Activated CD8-positive, alpha-beta memory T cell treated with anti-CD3 and anti-CD28 coated beads, Interleukin-2, amount 10 ng/mL, durations not matched to agents 7 days and 5 days (primary cell): Measurements from ENCODE around the gene GPR21. TPM values are rescaled to one million over a fixed set of nuclear protein-coding genes. Genes with fewer than 3 reads are reported as not detected.

Source experiments
- ATAC-seq: fragments of 150-1000 bp; cut with Tn5 transposase; one replicate; pipeline ENCODE4 v1.10.0; 2021; ENCODE audit warnings: moderate library complexity
- CTCF ChIA-PET: fragments of 350-600 bp; sonication (Branson Sonifier 250); formaldehyde crosslinking; loops from one replicate; lab custom pipeline; 2021; ENCODE audit warnings: antibody characterized with exemption; lab: Charles Lee
- DNase-seq: peaks from one replicate; pipeline ENCODE4 v3.0.0-alpha.2; 2020
- H3K27ac Mint-ChIP-seq: one replicate; pipeline ENCODE4 v1.8.0; 2021; ENCODE audit warnings: mild to moderate bottlenecking, mixed read lengths
- H3K27me3 Mint-ChIP-seq: one replicate; pipeline ENCODE4 v1.8.0; 2021; ENCODE audit warnings: mixed read lengths
- H3K36me3 Mint-ChIP-seq: one replicate; pipeline ENCODE4 v1.8.0; 2021; ENCODE audit warnings: mild to moderate bottlenecking, mixed read lengths
- H3K4me1 Mint-ChIP-seq: one replicate; pipeline ENCODE4 v1.8.0; 2021; ENCODE audit warnings: mixed read lengths
- H3K4me3 Mint-ChIP-seq: one replicate; pipeline ENCODE4 v1.8.0; 2021; ENCODE audit warnings: mild to moderate bottlenecking, moderate library complexity, mixed read lengths
- H3K9me3 Mint-ChIP-seq: one replicate; pipeline ENCODE4 v1.8.0; 2022; ENCODE audit warnings: low read depth, mixed read lengths
- total RNA-seq, 2 experiments: library from RNA; stranded (reverse); gene quantifications; one replicate each; pipeline ENCODE4 v1.2.3, GENCODE V29; 2021

The GPR21 gene
- total RNA-seq, 2 experiments from 2014 or later = 0.37 to 1.2 TPM

DNA sequence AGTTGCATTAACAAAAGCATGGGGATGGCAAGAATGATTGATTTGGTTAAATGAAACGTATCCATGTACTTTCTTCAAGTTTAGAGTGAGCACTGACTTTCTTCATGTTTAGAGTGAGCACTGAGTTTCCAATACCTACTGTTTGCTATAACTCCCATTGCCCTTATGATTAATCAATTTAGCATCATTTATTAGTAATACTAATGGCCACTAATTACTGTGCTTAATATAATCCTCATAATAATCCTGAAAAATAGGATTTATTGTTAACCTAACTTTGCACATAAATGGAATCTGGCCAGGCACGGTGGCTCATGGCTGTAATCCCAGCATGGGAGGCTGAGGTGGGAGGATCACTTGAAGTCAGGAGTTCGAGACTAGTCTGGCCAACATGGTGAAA lies 22.1 kb upstream of the GPR21 start:
- H3K27me3 Mint-ChIP-seq = no peaks in the 10 kb centered on the region
- no peaks in the 10 kb centered on the region for H3K4me1 Mint-ChIP-seq
- CTCF ChIA-PET = interaction anchor here (0.6 kb wide), 1 partner anchor 37 kb away, joined by 3 read pairs; no protein-coding TSS in a partner anchor
- DNase-seq (no peak), ATAC-seq (no peak)
- no peak overlapping the region for H3K4me3 Mint-ChIP-seq
- peaks cover 7% of the 10 kb centered on the region for H3K9me3 Mint-ChIP-seq
- H3K27ac Mint-ChIP-seq = no peak overlapping the region
- H3K36me3 Mint-ChIP-seq = peaks cover 47% of the 10 kb centered on the region

DNA sequence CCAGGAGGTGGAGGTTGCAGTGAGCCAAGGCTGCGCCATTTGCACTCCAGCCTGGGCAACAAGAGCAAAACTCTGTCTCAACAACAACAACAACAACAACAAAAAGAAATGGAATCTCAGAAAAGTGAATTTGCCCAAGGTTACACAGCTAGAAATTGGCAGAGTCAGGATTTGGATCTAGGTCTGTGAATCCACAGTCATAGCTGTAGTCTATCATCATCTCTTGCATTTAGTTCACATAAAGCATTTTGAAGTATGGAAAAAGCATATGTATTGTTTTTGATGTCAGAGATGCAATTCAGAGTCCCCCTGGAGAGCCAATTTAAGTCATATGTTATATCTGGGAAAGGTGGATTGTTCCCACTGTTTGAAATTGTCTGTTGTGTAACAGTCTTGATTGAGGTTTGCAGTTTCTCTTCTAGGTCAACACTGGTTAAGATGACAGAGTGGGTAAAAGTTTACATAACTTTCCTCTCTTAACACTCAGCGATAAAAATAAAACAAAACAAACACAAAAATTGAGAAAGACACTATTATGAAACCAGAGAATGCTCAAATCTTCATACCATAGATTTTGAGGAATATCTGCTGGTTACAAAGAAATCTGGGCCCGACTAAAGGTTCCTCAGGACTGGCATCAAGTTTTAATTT lies 21.5 kb upstream of the GPR21 start:
- Mint-ChIP-seq H3K9me3 (peaks cover 7% of the 10 kb centered on the region), H3K4me1 (no peaks in the 10 kb centered on the region), H3K36me3 (peaks cover 49% of the 10 kb centered on the region), H3K27ac (no peak overlapping the region), H3K27me3 (no peaks in the 10 kb centered on the region), H3K4me3 (no peak overlapping the region)
- ATAC-seq (no peak), DNase-seq (no peak)
- CTCF ChIA-PET = interaction anchor here (0.6 kb wide), 1 partner anchor 38 kb away, joined by 3 read pairs; no protein-coding TSS in a partner anchor

DNA sequence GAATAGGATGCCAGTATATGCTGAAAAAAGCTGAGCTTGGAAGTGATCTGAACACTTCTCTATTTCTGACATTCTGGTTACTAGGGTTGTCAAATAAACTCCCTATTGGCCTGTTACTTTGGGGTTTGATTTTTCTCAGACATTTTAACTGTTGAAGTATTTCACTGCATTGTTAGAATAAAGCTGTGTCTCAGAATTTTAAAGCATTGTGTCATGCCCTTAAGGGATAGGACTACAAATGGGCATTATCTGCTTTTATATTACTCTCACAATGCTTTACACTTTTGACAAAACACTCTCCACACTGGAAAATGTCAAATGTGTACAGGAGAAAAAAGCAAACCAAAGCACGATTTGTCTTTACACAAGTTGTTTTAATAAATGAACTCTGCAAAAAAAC lies 16.8 kb upstream of the GPR21 start:
- Mint-ChIP-seq H3K9me3 (peaks cover 7% of the 10 kb centered on the region), H3K36me3 (peaks cover 49% of the 10 kb centered on the region), H3K4me3 (no peak overlapping the region), H3K4me1 (no peaks in the 10 kb centered on the region), H3K27me3 (no peaks in the 10 kb centered on the region), H3K27ac (no peak overlapping the region)
- CTCF ChIA-PET = interaction anchor here (1.2 kb wide), 1 partner anchor 9 kb away, joined by 4 read pairs; no protein-coding TSS in a partner anchor
- ATAC-seq = no peak
- DNase-seq = no peak

DNA sequence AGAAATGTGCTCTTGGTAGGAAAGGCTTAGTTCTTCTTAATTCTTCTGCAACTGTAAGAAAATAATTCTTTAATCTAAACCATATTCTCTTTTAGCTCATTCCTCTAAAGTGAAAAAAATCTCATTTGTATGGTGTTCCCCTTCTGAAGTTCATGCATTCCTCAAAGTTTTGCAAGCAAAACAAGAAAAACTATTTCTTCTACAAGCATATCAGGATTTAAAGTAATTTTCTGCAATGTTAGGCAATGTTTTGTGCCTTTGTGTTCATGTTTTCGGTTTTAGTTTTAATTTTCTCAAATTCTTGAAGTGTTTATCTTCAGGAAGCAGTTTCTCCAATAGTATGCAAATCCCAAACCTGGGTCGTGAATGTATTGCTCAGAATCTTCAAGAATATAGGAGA lies 12.7 kb upstream of the GPR21 start:
- Mint-ChIP-seq H3K4me1 (no peaks in the 10 kb centered on the region), H3K27ac (no peak overlapping the region)

DNA sequence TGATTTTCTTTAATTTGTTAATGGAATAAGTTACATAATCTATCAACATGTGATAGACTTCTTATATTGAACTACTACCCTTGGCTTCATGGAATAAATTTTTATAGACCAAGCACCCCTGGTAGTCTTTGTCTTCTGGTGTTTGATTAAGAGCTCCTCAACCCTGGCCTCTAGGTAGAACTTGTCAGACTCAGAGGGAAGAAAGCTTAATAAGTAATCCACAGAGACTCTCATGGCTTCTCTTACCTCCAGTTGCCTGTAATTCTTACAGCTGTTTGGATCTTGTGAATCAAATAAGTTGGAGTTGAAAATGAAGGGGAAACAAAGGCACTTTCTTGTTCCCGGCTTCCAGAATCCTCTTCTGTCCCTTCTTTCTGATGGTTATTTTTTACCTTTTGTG lies 7.0 kb upstream of the GPR21 start:
- H3K4me3 Mint-ChIP-seq = no peak overlapping the region
- H3K27me3 Mint-ChIP-seq = no peaks in the 10 kb centered on the region
- no peaks in the 10 kb centered on the region for H3K9me3 Mint-ChIP-seq
- peaks cover 3% of the 10 kb centered on the region for H3K36me3 Mint-ChIP-seq
- DNase-seq (no peak), ATAC-seq (no peak)
- H3K27ac Mint-ChIP-seq = no peak overlapping the region
- peaks cover 6% of the 10 kb centered on the region for H3K4me1 Mint-ChIP-seq
- CTCF ChIA-PET = interaction anchor here (0.7 kb wide), 1 partner anchor 25 kb away, joined by 3 read pairs; no protein-coding TSS in a partner anchor

More for the DNA sequence above, 12.7 kb upstream of the GPR21 start:
- Mint-ChIP-seq H3K27me3 (no peaks in the 10 kb centered on the region), H3K9me3 (no peaks in the 10 kb centered on the region), H3K36me3 (peaks cover 15% of the 10 kb centered on the region), H3K4me3 (no peak overlapping the region)
- CTCF ChIA-PET = interaction anchor here (0.7 kb wide), 1 partner anchor 330 kb away, joined by 3 read pairs; no protein-coding TSS in a partner anchor
- no peak for DNase-seq
- no peak for ATAC-seq

DNA sequence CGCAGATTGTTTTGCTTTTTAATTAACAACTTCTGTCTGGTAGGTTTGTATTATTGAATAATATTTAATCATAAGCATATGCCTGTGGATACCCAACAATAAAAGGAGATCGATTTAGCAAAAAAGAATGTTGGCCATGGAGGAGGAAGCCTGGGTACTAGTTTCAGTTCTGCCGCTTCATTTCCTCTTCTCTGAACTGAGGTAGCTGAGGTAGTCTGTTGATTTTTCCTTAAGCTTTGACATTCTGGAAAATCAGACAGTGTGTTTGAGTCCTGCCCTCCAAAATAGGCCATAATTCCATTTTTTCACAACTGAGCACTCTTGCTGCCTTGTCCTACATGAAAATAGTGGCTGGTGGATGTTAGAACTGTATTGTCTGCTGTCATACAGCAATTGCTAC lies 6.0 kb upstream of the GPR21 start:
- ATAC-seq = no peak
- Mint-ChIP-seq H3K4me1 (peaks cover 6% of the 10 kb centered on the region), H3K4me3 (no peak overlapping the region), H3K27me3 (no peaks in the 10 kb centered on the region), H3K9me3 (no peaks in the 10 kb centered on the region), H3K27ac (no peak overlapping the region), H3K36me3 (peaks cover 3% of the 10 kb centered on the region)
- CTCF ChIA-PET = no interaction called here
- DNase-seq = no peak

DNA sequence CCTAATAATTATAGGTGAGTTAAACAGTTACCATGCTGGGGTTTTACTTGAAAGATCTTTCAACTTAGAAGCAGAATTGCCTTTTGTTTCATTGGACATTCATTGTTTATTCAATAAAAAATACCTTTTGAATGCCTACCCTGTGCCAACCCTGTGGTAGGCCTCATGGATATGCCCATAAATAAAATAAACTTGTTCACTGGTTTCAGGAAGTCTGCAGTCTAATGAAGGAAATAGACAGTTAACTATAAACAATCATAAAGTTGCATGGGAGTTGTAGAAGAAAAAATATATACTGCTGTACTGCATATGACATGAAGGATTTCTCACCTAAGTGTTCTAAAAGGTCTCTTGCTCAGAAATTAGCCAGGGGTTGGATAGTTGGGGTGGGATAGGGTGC lies 5.3 kb upstream of the GPR21 start:
- H3K27ac Mint-ChIP-seq = no peak overlapping the region
- ATAC-seq (no peak), DNase-seq (no peak)
- H3K27me3 Mint-ChIP-seq = no peaks in the 10 kb centered on the region
- peaks cover 3% of the 10 kb centered on the region for H3K36me3 Mint-ChIP-seq
- no peaks in the 10 kb centered on the region for H3K9me3 Mint-ChIP-seq
- peaks cover 6% of the 10 kb centered on the region for H3K4me1 Mint-ChIP-seq
- CTCF ChIA-PET = no interaction called here
- no peak overlapping the region for H3K4me3 Mint-ChIP-seq

DNA sequence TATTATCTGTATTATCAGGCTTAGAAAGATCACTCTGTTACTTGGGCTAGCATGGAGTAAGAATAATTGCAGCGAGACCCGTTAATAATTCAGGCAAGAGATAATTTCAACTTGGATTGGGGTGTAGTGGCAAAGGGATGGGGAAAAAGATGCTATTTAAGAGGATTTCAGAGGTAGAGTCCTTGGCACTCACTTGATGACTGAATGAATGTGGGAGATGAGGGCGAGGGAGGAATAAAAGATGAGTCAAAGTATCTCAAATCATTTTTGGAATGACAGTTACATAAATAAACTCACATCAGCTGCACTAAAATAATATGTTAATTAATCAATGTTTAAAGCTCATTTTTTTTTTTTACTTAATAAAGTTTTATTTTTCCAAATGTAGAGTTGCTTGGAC lies 4.5 kb upstream of the GPR21 start:
- H3K4me1 Mint-ChIP-seq = peaks cover 6% of the 10 kb centered on the region
- no peaks in the 10 kb centered on the region for H3K9me3 Mint-ChIP-seq
- H3K27ac Mint-ChIP-seq = no peak overlapping the region
- peaks cover 3% of the 10 kb centered on the region for H3K36me3 Mint-ChIP-seq
- ATAC-seq (no peak), DNase-seq (no peak)
- CTCF ChIA-PET = no interaction called here
- no peaks in the 10 kb centered on the region for H3K27me3 Mint-ChIP-seq
- H3K4me3 Mint-ChIP-seq = no peak overlapping the region

DNA sequence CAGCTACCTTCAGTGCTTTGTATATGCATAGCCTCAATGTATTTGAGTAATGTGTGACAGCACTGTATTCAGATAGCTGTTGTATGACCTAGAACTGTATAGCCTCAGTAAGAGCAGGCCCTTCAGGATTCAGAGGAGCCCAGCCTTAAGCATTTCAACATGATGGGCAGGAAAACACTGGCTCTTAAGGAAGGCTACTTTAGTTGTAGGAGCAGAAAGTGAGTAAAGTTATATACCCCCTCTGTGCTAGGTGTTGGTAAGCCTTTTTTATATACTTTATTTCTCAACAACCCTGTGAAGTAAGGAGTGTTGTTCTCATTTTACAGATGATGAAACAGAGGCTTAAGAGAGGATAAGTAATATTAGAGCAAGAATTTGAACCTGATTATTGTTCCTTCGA lies 1.5 kb upstream of the GPR21 start:
- Mint-ChIP-seq H3K36me3 (peaks cover 8% of the 10 kb centered on the region), H3K9me3 (no peaks in the 10 kb centered on the region), H3K4me1 (peaks cover 6% of the 10 kb centered on the region), H3K27me3 (no peaks in the 10 kb centered on the region), H3K4me3 (no peak overlapping the region), H3K27ac (no peak overlapping the region)
- no peak for DNase-seq
- CTCF ChIA-PET = no interaction called here
- no peak for ATAC-seq

DNA sequence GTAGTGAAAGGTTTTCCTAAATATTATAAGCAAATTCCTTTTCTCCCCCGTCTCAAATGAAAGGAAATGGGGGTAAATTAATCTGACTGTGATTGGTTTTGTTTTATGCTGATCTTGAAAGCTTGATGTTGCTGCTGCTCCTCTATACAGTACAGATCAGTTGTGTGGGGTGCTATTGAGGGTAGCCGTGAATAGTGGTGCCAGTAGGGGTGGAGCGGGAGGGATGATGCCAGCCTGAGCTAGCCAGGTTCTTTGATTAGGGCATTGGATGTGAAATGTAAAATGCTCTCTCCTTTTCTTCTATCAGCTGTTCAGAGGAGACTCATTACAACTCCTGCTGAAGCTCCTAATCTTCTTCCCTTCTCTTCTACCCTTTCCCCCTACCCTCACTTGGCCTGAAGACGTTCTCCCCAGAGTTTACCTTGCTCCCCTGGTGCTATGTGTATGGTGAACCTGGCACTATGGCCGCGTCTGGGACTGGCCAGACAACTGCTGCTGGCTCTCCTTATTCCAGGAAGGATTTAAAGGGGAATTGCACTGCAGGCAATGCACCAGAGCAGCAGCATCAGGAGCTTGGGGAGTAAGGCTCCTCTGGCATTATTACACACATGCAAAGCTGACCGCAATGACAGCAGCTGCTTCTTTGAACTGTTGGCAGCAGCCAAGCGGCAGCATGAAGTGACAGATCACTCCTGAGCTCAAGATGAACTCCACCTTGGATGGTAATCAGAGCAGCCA lies 566 bp downstream of the GPR21 start:
- DNase-seq (no peak), ATAC-seq (no peak)
- CTCF ChIA-PET = no interaction called here
- peaks cover 6% of the 10 kb centered on the region for H3K36me3 Mint-ChIP-seq
- no peaks in the 10 kb centered on the region for H3K27me3 Mint-ChIP-seq
- H3K4me1 Mint-ChIP-seq = no peaks in the 10 kb centered on the region
- no peak overlapping the region for H3K27ac Mint-ChIP-seq
- no peak overlapping the region for H3K4me3 Mint-ChIP-seq
- H3K9me3 Mint-ChIP-seq = no peaks in the 10 kb centered on the region

DNA sequence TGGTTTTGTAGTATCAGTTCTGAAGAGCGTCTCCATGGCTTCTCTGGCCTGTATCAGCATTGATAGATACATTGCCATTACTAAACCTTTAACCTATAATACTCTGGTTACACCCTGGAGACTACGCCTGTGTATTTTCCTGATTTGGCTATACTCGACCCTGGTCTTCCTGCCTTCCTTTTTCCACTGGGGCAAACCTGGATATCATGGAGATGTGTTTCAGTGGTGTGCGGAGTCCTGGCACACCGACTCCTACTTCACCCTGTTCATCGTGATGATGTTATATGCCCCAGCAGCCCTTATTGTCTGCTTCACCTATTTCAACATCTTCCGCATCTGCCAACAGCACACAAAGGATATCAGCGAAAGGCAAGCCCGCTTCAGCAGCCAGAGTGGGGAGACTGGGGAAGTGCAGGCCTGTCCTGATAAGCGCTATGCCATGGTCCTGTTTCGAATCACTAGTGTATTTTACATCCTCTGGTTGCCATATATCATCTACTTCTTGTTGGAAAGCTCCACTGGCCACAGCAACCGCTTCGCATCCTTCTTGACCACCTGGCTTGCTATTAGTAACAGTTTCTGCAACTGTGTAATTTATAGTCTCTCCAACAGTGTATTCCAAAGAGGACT lies 1.5 kb downstream of the GPR21 start:
- Mint-ChIP-seq H3K9me3 (no peaks in the 10 kb centered on the region), H3K4me1 (no peaks in the 10 kb centered on the region), H3K36me3 (peaks cover 4% of the 10 kb centered on the region), H3K4me3 (no peak overlapping the region), H3K27me3 (no peaks in the 10 kb centered on the region), H3K27ac (no peak overlapping the region)
- DNase-seq (no peak), ATAC-seq (no peak)
- CTCF ChIA-PET = no interaction called here

DNA sequence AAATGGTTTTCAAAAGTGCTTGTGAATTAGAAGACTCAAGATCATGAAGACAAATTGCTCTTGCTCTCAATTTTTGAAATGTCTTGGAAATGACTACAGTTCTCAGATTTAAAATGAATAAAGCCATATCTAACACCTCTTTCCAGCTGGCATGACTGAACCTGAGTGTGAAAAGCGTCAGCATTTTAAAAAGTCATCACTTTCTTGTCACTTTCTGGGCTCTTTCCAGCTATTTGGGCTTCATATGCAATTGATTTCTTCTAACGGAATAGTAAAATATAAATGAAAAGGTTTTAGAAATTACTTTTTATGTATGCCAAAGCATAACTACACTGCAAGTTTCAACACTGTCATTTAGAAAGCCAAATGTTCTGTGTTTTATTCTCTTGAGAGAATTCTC lies 2.3 kb downstream of the GPR21 start:
- H3K4me3 Mint-ChIP-seq = no peak overlapping the region
- peaks cover 4% of the 10 kb centered on the region for H3K36me3 Mint-ChIP-seq
- H3K27ac Mint-ChIP-seq = no peak overlapping the region
- DNase-seq (no peak), ATAC-seq (no peak)
- H3K27me3 Mint-ChIP-seq = no peaks in the 10 kb centered on the region
- H3K9me3 Mint-ChIP-seq = no peaks in the 10 kb centered on the region
- no peaks in the 10 kb centered on the region for H3K4me1 Mint-ChIP-seq
- CTCF ChIA-PET = no interaction called here

DNA sequence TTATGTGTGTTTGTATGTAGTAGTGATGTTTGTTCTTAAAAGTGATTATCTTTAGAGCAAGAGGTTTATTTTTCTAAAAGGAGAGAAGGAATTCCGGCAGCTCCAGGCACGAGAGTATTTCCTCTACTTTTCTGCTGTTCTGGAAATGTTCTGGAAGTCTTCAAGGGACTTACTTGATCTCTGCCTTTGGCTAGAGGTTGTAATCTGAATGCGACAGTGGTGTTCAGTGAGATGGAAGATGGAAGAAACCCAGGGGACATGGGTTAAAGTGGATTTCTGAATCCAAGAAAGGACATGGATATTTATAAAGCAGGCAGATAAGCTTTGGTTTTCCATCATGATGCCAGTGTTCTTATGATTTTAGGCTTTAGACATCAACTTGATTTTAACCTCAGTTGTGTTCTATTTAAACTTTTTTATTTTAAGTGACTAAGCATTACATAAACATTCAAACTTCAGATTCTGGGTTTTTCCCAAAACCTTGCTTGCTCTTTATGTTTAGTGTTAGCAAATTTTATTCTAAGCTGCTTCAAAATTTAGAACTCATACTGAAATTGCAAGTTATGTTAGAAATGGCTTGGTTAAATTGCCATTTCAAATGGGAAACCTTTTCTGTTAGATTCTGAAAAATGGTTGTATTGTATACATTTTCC lies 3.6 kb downstream of the GPR21 start:
- DNase-seq = no peak
- peaks cover 7% of the 10 kb centered on the region for H3K36me3 Mint-ChIP-seq
- no peak overlapping the region for H3K27ac Mint-ChIP-seq
- CTCF ChIA-PET = interaction anchor here (1.2 kb wide), 1 partner anchor 12 kb away, joined by 3 read pairs; no protein-coding TSS in a partner anchor
- no peaks in the 10 kb centered on the region for H3K4me1 Mint-ChIP-seq
- no peaks in the 10 kb centered on the region for H3K9me3 Mint-ChIP-seq
- ATAC-seq = no peak
- H3K27me3 Mint-ChIP-seq = no peaks in the 10 kb centered on the region
- no peak overlapping the region for H3K4me3 Mint-ChIP-seq
